ENCODE results near the gene UBE4A.

- no peak for TF ChIP-seq POLR2A (IDR thresholded peaks at IDR 0.05; ENCODE audit: low read depth, low read length)
- no peak for TF ChIP-seq CTCF (IDR thresholded peaks at IDR 0.05; ENCODE audit: extremely low read depth in 1 of 2, insufficient read depth in 1 of 2, low read depth in 1 of 2, low read length in 2 of 2)
- no peak for TF ChIP-seq POLR2AphosphoS5 (IDR thresholded peaks at IDR 0.05; ENCODE audit: insufficient read depth, low read depth, low read length)
- TF ChIP-seq EZH2 (IDR thresholded peaks at IDR 0.05; ENCODE audit: borderline replicate concordance, low read depth, low read length, severe bottlenecking), result no peak
- no peak for TF ChIP-seq MAX (IDR thresholded peaks at IDR 0.05; ENCODE audit: insufficient read depth, insufficient read length)
- TF ChIP-seq JUN (IDR thresholded peaks at IDR 0.05; ENCODE audit: borderline replicate concordance, insufficient read depth, insufficient read length, low read depth), result no peak
- no peak for TF ChIP-seq MYC (IDR thresholded peaks at IDR 0.05; ENCODE audit: low read depth, low read length)
- TF ChIP-seq FOS (IDR thresholded peaks at IDR 0.05; ENCODE audit: borderline replicate concordance, insufficient read depth, low read length), result no peak
Observed at GRCh38 chr11:118358071-118358470, 1.3 kb upstream of the UBE4A start.

Data from endothelial cell of umbilical vein (primary cell).